HCT116 (cell line): Measurements from ENCODE around the gene GYG1. TPM values are rescaled to one million over a fixed set of nuclear protein-coding genes. Genes with fewer than 3 reads are reported as not detected.

Experiments
- ATAC-seq: fragments of 200-7000 bp; cut with Tn5 transposase; 2 replicates; pipeline ENCODE4 v1.9.1; 2020; ENCODE audit warnings: mild to moderate bottlenecking, moderate library complexity
- BruUV-seq: library from RNA; stranded (reverse); fragments of 400-500 nt; replicated peaks from 2 replicates; lab custom pipeline; 2021; lab: Mats Ljungman, UMichigan
- CTCF ChIA-PET: fragments of 300-600 bp; sonication (Branson Sonifier 250); formaldehyde crosslinking; loops from one replicate; lab custom pipeline; 2021; ENCODE audit warnings: antibody characterized with exemption; lab: Charles Lee
- POLR2A ChIA-PET: fragments of 300-600, 350-600 bp; sonication (Branson Sonifier 250); formaldehyde crosslinking; loops from one replicate; lab custom pipeline; 2021; ENCODE audit warnings: antibody characterized with exemption; lab: Charles Lee
- RAD21 ChIA-PET, 2 experiments: fragments of 300-600 bp; sonication (Branson Sonifier 250); formaldehyde crosslinking; loops; one replicate each; lab custom pipeline; 2023; ENCODE audit warnings: low total read pairs in 2 of 2; ENCODE audit not compliant: uncharacterized antibody in 2 of 2, unreplicated experiment in 2 of 2, low non-redundant PET in 1 of 2; lab: Charles Lee
- DNase-seq: peaks from one replicate; pipeline ENCODE4 v3.0.0-alpha.2; 2010; ENCODE audit warnings: low read depth, low spot score
- H2AFZ ChIP-seq: fragments of 200-600 bp; shearing (Covaris generic), sonication (generic); 2 replicates; pipeline ENCODE4 v1.6.1; 2017; ENCODE audit warnings: low read depth, mixed run types, mixed read lengths, antibody characterized with exemption, low read length; ENCODE audit not compliant: poor library complexity, severe bottlenecking
- H3K27ac ChIP-seq: 2 replicates; pipeline ENCODE4 v1.5.1; 2012; ENCODE audit warnings: low read depth, low read length
- H3K27me3 ChIP-seq: fragments of 200-600 bp; sonication (generic); 2 replicates; pipeline ENCODE4 v1.6.1; 2016; ENCODE audit warnings: mixed run types, low read length, mixed read lengths; ENCODE audit not compliant: insufficient read depth
- H3K36me3 ChIP-seq, 2 experiments: fragments of 200-500 bp in 1 of 2; fragments of 200-600 bp in 1 of 2; sonication (Bioruptor generic) in 1 of 2; sonication (generic) in 1 of 2; 2 replicates each; pipeline versions ENCODE4 v1.5.1 to v1.6.1; 2014 to 2016; ENCODE audit warnings: low read length in 2 of 2, inconsistent platforms in 1 of 2, mixed read lengths in 1 of 2, mixed run types in 1 of 2; ENCODE audit not compliant: insufficient read depth in 2 of 2, control insufficient read depth in 1 of 2
- H3K4me1 ChIP-seq, 2 experiments: fragments of 200-600 bp in 1 of 2; sonication (generic) in 1 of 2; 2 replicates each; pipeline versions ENCODE4 v1.5.1 to v1.6.1; 2012 to 2017; ENCODE audit warnings: low read length in 2 of 2, inconsistent platforms in 1 of 2, mild to moderate bottlenecking in 1 of 2, mixed read lengths in 1 of 2, mixed run types in 1 of 2, moderate library complexity in 1 of 2; ENCODE audit not compliant: insufficient read depth in 2 of 2, control insufficient read depth in 1 of 2
- H3K4me2 ChIP-seq: fragments of 200-600 bp; sonication (generic); 2 replicates; pipeline ENCODE4 v1.6.1; 2017; ENCODE audit warnings: mixed run types, low read length, mixed read lengths
- H3K4me3 ChIP-seq, 2 experiments: fragments of 200-600 bp in 1 of 2; sonication (generic) in 1 of 2; replicated peaks in 1 of 2; 2 replicates each; pipeline ENCODE4 v1.5.1; 2011 to 2016; ENCODE audit warnings: low read length in 2 of 2, control low read depth in 1 of 2, low read depth in 1 of 2, mild to moderate bottlenecking in 1 of 2, mixed read lengths in 1 of 2, mixed run types in 1 of 2
- H3K79me2 ChIP-seq: fragments of 200-600 bp; sonication (generic); 2 replicates; pipeline ENCODE4 v1.6.1; 2017; ENCODE audit warnings: mild to moderate bottlenecking, mixed run types, low read length, moderate library complexity, mixed read lengths; ENCODE audit not compliant: insufficient read depth
- H3K9ac ChIP-seq: fragments of 200-600 bp; sonication (generic); 2 replicates; pipeline ENCODE4 v1.6.1; 2016; ENCODE audit warnings: low read length, mixed read lengths
- H3K9me2 ChIP-seq: fragments of 200-600 bp; sonication (generic), shearing (Covaris generic); 2 replicates; pipeline ENCODE4 v1.6.1; 2017; ENCODE audit warnings: mixed run types, mild to moderate bottlenecking, moderate library complexity; ENCODE audit not compliant: insufficient read depth
- H3K9me3 ChIP-seq, 2 experiments: fragments of 200-500 bp in 1 of 2; fragments of 200-600 bp in 1 of 2; sonication (Bioruptor generic) in 1 of 2; sonication (generic) in 1 of 2; 2 replicates each; pipeline ENCODE4 v1.6.1; 2014 to 2017; ENCODE audit warnings: low read length in 2 of 2, mixed read lengths in 2 of 2, inconsistent platforms in 1 of 2, low read depth in 1 of 2, mild to moderate bottlenecking in 1 of 2, mixed run types in 1 of 2, moderate library complexity in 1 of 2; ENCODE audit not compliant: control insufficient read depth in 1 of 2, insufficient read depth in 1 of 2
- H4K20me1 ChIP-seq: fragments of 200-600 bp; sonication (generic), shearing (Covaris generic); 2 replicates; pipeline ENCODE4 v1.6.1; 2017; ENCODE audit warnings: mixed run types, mild to moderate bottlenecking, moderate library complexity; ENCODE audit not compliant: insufficient read depth
- CBX3 ChIP-seq: IDR thresholded peaks from 2 replicates; pipeline ENCODE4 v1.6.1; 2012; ENCODE audit warnings: low read depth
- CEBPB ChIP-seq: IDR thresholded peaks from 2 replicates; pipeline ENCODE4 v1.6.1; 2012; ENCODE audit warnings: low read depth
- EGR1 ChIP-seq: IDR thresholded peaks from 2 replicates; pipeline ENCODE4 v1.6.1; 2012; ENCODE audit warnings: low read depth
- ELF1 ChIP-seq: IDR thresholded peaks from 2 replicates; pipeline ENCODE4 v1.6.1; 2012; ENCODE audit warnings: low read depth, borderline replicate concordance
- EZH2 ChIP-seq: fragments of 200-600 bp; sonication (generic); IDR thresholded peaks from 2 replicates; pipeline ENCODE4 v1.6.1; 2017; ENCODE audit warnings: antibody characterized with exemption, mixed run types
- FOSL1 ChIP-seq: IDR thresholded peaks from 2 replicates; pipeline ENCODE4 v1.6.1; 2012; ENCODE audit warnings: low read depth
- POLR2A ChIP-seq: IDR thresholded peaks from 2 replicates; pipeline ENCODE4 v1.7.0; 2011; ENCODE audit warnings: borderline replicate concordance; ENCODE audit not compliant: insufficient read depth, insufficient read length; ENCODE audit errors: extremely low read depth
- POLR2AphosphoS5 ChIP-seq: IDR thresholded peaks from 2 replicates; pipeline ENCODE4 v1.6.1; 2011; ENCODE audit warnings: mild to moderate bottlenecking, low read depth, low read length, moderate library complexity
- RAD21 ChIP-seq: IDR thresholded peaks from 2 replicates; pipeline ENCODE4 v1.6.1; 2012; ENCODE audit warnings: low read depth, mild to moderate bottlenecking
- SIN3A ChIP-seq: IDR thresholded peaks from 2 replicates; pipeline ENCODE4 v1.6.1; 2012; ENCODE audit warnings: low read depth
- SRF ChIP-seq: IDR thresholded peaks from 2 replicates; pipeline ENCODE4 v1.6.1; 2012; ENCODE audit warnings: low read depth
- TCF7L2 ChIP-seq: IDR thresholded peaks from 2 replicates; pipeline ENCODE4 v1.7.0; 2011; ENCODE audit warnings: borderline replicate concordance, inconsistent platforms; ENCODE audit not compliant: insufficient read depth, insufficient read length; ENCODE audit errors: extremely low read depth
- YY1 ChIP-seq: IDR thresholded peaks from 2 replicates; pipeline ENCODE4 v1.6.1; 2011; ENCODE audit warnings: low read length, low read depth, moderate library complexity, mild to moderate bottlenecking; ENCODE audit not compliant: insufficient replicate concordance; ENCODE audit errors: extremely low read depth
- ZFX ChIP-seq: fragments of 450-650 bp; IDR thresholded peaks from 2 replicates; pipeline ENCODE4 v1.6.1; 2017
- ZNF274 ChIP-seq: fragments of 200-500 bp; sonication (Bioruptor generic); IDR thresholded peaks from 2 replicates; pipeline ENCODE4 v1.6.1; 2014; ENCODE audit warnings: mild to moderate bottlenecking, low read depth, low read length, inconsistent platforms
- intact Hi-C: fragments of 100-400 bp; cut with micrococcal nuclease; formaldehyde crosslinking; loops from 2 replicates; pipeline ENCODE4 v1.10.0; 2022
- total RNA-seq: library from RNA; stranded (reverse); gene quantifications from one replicate; pipeline ENCODE4 v1.2.1, GENCODE V29; 2021; ENCODE audit not compliant: unreplicated experiment
- TF ChIP-seq, protein P1 (sequence below), 3 experiments: fragments of 200-600 bp in 1 of 3; sonication (generic) in 1 of 3; IDR thresholded peaks in 2 of 3; conservative IDR thresholded peaks in 1 of 3; 2 replicates each; pipeline ENCODE4 v1.5.1; 2012 to 2017; ENCODE audit warnings: low read depth in 2 of 3, low read length in 2 of 3, antibody characterized with exemption in 1 of 3, borderline replicate concordance in 1 of 3, control low read depth in 1 of 3, mild to moderate bottlenecking in 1 of 3, mixed read lengths in 1 of 3, mixed run types in 1 of 3, moderate library complexity in 1 of 3; ENCODE audit not compliant: insufficient read depth in 1 of 3
- TF ChIP-seq, protein P2 (sequence below): IDR thresholded peaks from 2 replicates; pipeline ENCODE4 v1.6.1; 2012
- TF ChIP-seq, protein P3 (sequence below): IDR thresholded peaks from 2 replicates; pipeline ENCODE4 v1.6.1; 2012
- TF ChIP-seq, protein P4 (sequence below): IDR thresholded peaks from 2 replicates; pipeline ENCODE4 v1.6.1; 2011; ENCODE audit warnings: mild to moderate bottlenecking, low read length, moderate library complexity; ENCODE audit not compliant: insufficient replicate concordance; ENCODE audit errors: extremely low read depth
- TF ChIP-seq, protein P5 (sequence below): IDR thresholded peaks from 2 replicates; pipeline ENCODE4 v1.6.1; 2012; ENCODE audit warnings: low read depth

GYG1 gene
- total RNA-seq, 1 experiment from 2014 or later = 28.9 TPM

DNA sequence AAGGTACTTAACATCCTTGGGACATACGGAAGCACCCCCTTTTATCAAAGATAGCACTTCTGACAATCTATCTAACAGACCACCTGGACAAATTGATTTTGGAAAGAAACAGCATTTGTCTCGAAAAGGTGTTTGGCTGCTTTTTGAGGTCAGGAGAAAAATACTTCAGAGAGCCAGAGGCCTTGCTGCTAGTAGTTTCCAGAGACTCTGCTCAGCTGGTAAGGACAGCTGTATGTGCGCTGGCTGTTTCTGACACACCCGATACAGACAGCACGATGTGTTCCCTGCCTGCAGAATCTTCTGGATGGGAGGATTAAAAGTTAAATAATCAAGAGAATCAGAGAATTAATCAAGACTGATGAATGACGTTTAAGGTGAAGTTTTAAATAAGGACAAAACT is 15.6 kb upstream of the GYG1 start:
- H3K27me3 ChIP-seq = no peaks in the 10 kb centered on the region
- no peak overlapping the region for H3K9ac ChIP-seq
- intact Hi-C loops = no loop called here
- TF ChIP-seq, protein P1, sequence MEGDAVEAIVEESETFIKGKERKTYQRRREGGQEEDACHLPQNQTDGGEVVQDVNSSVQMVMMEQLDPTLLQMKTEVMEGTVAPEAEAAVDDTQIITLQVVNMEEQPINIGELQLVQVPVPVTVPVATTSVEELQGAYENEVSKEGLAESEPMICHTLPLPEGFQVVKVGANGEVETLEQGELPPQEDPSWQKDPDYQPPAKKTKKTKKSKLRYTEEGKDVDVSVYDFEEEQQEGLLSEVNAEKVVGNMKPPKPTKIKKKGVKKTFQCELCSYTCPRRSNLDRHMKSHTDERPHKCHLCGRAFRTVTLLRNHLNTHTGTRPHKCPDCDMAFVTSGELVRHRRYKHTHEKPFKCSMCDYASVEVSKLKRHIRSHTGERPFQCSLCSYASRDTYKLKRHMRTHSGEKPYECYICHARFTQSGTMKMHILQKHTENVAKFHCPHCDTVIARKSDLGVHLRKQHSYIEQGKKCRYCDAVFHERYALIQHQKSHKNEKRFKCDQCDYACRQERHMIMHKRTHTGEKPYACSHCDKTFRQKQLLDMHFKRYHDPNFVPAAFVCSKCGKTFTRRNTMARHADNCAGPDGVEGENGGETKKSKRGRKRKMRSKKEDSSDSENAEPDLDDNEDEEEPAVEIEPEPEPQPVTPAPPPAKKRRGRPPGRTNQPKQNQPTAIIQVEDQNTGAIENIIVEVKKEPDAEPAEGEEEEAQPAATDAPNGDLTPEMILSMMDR (IDR thresholded peaks at IDR 0.05 in 2 of 3, conservative IDR thresholded peaks at IDR 0.05 in 1 of 3; ENCODE audit: borderline replicate concordance in 1 of 3, insufficient read depth in 1 of 3, low read depth in 2 of 3, low read length in 2 of 3) = no peak
- TF ChIP-seq ELF1 (no peak), EZH2 (no peak), SIN3A (no peak), EGR1 (no peak), SRF (no peak), POLR2AphosphoS5 (no peak), ZNF274 (no peak), FOSL1 (no peak), RAD21 (no peak), POLR2A (no peak), CBX3 (no peak), YY1 (no peak), CEBPB (no peak), ZFX (no peak), TCF7L2 (no peak)
- TF ChIP-seq, protein P2, sequence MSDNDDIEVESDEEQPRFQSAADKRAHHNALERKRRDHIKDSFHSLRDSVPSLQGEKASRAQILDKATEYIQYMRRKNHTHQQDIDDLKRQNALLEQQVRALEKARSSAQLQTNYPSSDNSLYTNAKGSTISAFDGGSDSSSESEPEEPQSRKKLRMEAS = no peak
- TF ChIP-seq, protein P3, sequence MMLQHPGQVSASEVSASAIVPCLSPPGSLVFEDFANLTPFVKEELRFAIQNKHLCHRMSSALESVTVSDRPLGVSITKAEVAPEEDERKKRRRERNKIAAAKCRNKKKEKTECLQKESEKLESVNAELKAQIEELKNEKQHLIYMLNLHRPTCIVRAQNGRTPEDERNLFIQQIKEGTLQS = no peak
- TF ChIP-seq, protein P4, sequence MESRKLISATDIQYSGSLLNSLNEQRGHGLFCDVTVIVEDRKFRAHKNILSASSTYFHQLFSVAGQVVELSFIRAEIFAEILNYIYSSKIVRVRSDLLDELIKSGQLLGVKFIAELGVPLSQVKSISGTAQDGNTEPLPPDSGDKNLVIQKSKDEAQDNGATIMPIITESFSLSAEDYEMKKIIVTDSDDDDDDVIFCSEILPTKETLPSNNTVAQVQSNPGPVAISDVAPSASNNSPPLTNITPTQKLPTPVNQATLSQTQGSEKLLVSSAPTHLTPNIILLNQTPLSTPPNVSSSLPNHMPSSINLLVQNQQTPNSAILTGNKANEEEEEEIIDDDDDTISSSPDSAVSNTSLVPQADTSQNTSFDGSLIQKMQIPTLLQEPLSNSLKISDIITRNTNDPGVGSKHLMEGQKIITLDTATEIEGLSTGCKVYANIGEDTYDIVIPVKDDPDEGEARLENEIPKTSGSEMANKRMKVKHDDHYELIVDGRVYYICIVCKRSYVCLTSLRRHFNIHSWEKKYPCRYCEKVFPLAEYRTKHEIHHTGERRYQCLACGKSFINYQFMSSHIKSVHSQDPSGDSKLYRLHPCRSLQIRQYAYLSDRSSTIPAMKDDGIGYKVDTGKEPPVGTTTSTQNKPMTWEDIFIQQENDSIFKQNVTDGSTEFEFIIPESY = no peak
- TF ChIP-seq, protein P5, sequence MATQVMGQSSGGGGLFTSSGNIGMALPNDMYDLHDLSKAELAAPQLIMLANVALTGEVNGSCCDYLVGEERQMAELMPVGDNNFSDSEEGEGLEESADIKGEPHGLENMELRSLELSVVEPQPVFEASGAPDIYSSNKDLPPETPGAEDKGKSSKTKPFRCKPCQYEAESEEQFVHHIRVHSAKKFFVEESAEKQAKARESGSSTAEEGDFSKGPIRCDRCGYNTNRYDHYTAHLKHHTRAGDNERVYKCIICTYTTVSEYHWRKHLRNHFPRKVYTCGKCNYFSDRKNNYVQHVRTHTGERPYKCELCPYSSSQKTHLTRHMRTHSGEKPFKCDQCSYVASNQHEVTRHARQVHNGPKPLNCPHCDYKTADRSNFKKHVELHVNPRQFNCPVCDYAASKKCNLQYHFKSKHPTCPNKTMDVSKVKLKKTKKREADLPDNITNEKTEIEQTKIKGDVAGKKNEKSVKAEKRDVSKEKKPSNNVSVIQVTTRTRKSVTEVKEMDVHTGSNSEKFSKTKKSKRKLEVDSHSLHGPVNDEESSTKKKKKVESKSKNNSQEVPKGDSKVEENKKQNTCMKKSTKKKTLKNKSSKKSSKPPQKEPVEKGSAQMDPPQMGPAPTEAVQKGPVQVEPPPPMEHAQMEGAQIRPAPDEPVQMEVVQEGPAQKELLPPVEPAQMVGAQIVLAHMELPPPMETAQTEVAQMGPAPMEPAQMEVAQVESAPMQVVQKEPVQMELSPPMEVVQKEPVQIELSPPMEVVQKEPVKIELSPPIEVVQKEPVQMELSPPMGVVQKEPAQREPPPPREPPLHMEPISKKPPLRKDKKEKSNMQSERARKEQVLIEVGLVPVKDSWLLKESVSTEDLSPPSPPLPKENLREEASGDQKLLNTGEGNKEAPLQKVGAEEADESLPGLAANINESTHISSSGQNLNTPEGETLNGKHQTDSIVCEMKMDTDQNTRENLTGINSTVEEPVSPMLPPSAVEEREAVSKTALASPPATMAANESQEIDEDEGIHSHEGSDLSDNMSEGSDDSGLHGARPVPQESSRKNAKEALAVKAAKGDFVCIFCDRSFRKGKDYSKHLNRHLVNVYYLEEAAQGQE = no peak
- TF ChIP-seq, all 23 proteins: peak for 0
- ATAC-seq (no peak), DNase-seq (no peak)
- ChIA-PET CTCF (no interaction called here), POLR2A (no interaction called here), RAD21 (no interaction called here)
- BruUV-seq = no TSS peak
- Histone ChIP-seq H2AFZ (no peak overlapping the region), H3K36me3 (no peaks in the 10 kb centered on the region), H3K4me3 (no peak overlapping the region), H3K27ac (no peak overlapping the region), H3K79me2 (no peaks in the 10 kb centered on the region), H3K9me3 (no peaks in the 10 kb centered on the region), H3K4me2 (no peak overlapping the region), H4K20me1 (no peaks in the 10 kb centered on the region), H3K9me2 (no peaks in the 10 kb centered on the region), H3K4me1 (no peaks in the 10 kb centered on the region)
